GM21526 (cell line): ENCODE measurements around the gene CACNB2.

ENCODE experiments used
- ATAC-seq: cut with Tn5 transposase; IDR thresholded peaks from one replicate; pipeline ENCODE4 v1.9.1; 2021; ENCODE audit warnings: moderate library complexity; ENCODE audit not compliant: unreplicated experiment, low FRiP score

CACNB2 gene

GRCh38 chr10:18223898-18224297, 83.7 kb downstream of the CACNB2 start:
- ATAC-seq = no peak

- no peak for ATAC-seq
These were observed 84.6 kb downstream of the CACNB2 start for GRCh38 chr10:18224626-18225445.

GRCh38 chr10:18226336-18226735, 86.1 kb downstream of the CACNB2 start:
- no peak for ATAC-seq

GRCh38 chr10:18229826-18230225, 89.6 kb downstream of the CACNB2 start:
- ATAC-seq = no peak

- ATAC-seq = no peak
These were observed 90.6 kb downstream of the CACNB2 start for GRCh38 chr10:18230794-18231193.

GRCh38 chr10:18231480-18231879, 91.3 kb downstream of the CACNB2 start:
- no peak for ATAC-seq

GRCh38 chr10:18233775-18234174, 93.6 kb downstream of the CACNB2 start:
- no peak for ATAC-seq

GRCh38 chr10:18235477-18235876, 95.3 kb downstream of the CACNB2 start:
- no peak for ATAC-seq

GRCh38 chr10:18236756-18237155, 96.5 kb downstream of the CACNB2 start:
- no peak for ATAC-seq

- ATAC-seq = no peak
These were observed 98.8 kb downstream of the CACNB2 start for GRCh38 chr10:18238870-18239485.

- no peak for ATAC-seq
These were observed 100.1 kb downstream of the CACNB2 start for GRCh38 chr10:18240185-18240882.

GRCh38 chr10:18246967-18247366, 106.7 kb downstream of the CACNB2 start:
- no peak for ATAC-seq

- ATAC-seq = no peak
These were observed 111.9 kb downstream of the CACNB2 start for GRCh38 chr10:18252086-18252485.

GRCh38 chr10:18254086-18254485, 113.9 kb downstream of the CACNB2 start:
- ATAC-seq = no peak

GRCh38 chr10:18254692-18255091, 114.5 kb downstream of the CACNB2 start:
- no peak for ATAC-seq

GRCh38 chr10:18260310-18260922, 120.2 kb downstream of the CACNB2 start:
- ATAC-seq = no peak

GRCh38 chr10:18261063-18261610, 120.9 kb downstream of the CACNB2 start:
- ATAC-seq = no peak

- no peak for ATAC-seq
These were observed 121.6 kb downstream of the CACNB2 start for GRCh38 chr10:18261768-18262231.

GRCh38 chr10:18264466-18265050, 124.3 kb downstream of the CACNB2 start:
- no peak for ATAC-seq

GRCh38 chr10:18268005-18268404, 127.8 kb downstream of the CACNB2 start:
- ATAC-seq = no peak
